SU-DHL-6 (cell line): ENCODE measurements around the gene CELF5.

Experiments
- H2AFZ ChIP-seq: fragments of 200-600 bp; sonication (generic); 2 replicates; pipeline ENCODE4 v1.6.1; 2014; ENCODE audit warnings: low read depth, mild to moderate bottlenecking, moderate library complexity, mixed read lengths, antibody characterized with exemption, low read length; ENCODE audit not compliant: severe bottlenecking
- H3F3A ChIP-seq: fragments of 200-600 bp; shearing (Covaris generic); 2 replicates; pipeline ENCODE4 v1.6.0; 2016; ENCODE audit warnings: antibody characterized with exemption, mild to moderate bottlenecking; ENCODE audit not compliant: insufficient read depth
- H3K27ac ChIP-seq: fragments of 200-600 bp; sonication (generic); 2 replicates; pipeline ENCODE4 v1.5.1; 2016; ENCODE audit warnings: low read depth, mild to moderate bottlenecking, low read length, moderate library complexity, mixed read lengths
- H3K27me3 ChIP-seq: fragments of 200-600 bp; sonication (generic), shearing (Covaris generic); 2 replicates; pipeline ENCODE4 v1.6.0; 2014; ENCODE audit warnings: mild to moderate bottlenecking, low read length
- H3K36me3 ChIP-seq: fragments of 200-600 bp; sonication (generic); 2 replicates; pipeline ENCODE4 v1.6.1; 2014; ENCODE audit warnings: mild to moderate bottlenecking, low read length, mixed read lengths
- H3K4me2 ChIP-seq: fragments of 300-600, 200-600 bp; shearing (Covaris generic), sonication (generic); 2 replicates; pipeline ENCODE4 v1.6.0; 2014; ENCODE audit warnings: low read length, low read depth, mild to moderate bottlenecking; ENCODE audit not compliant: poor library complexity, severe bottlenecking
- H3K4me3 ChIP-seq: fragments of 200-600 bp; sonication (generic); 2 replicates; pipeline ENCODE4 v1.5.1; 2014; ENCODE audit warnings: antibody characterized with exemption, low read length, mild to moderate bottlenecking, mixed read lengths; ENCODE audit not compliant: insufficient read depth, poor library complexity, severe bottlenecking
- H3K79me2 ChIP-seq: fragments of 200-600 bp; sonication (generic); 2 replicates; pipeline ENCODE4 v1.6.1; 2014; ENCODE audit warnings: mild to moderate bottlenecking, low read length, moderate library complexity; ENCODE audit not compliant: insufficient read depth
- H3K9ac ChIP-seq: fragments of 200-600 bp; sonication (generic); 2 replicates; pipeline ENCODE4 v1.7.0; 2014; ENCODE audit warnings: mild to moderate bottlenecking, low read length
- H3K9me2 ChIP-seq: fragments of 200-600 bp; sonication (generic); replicated peaks from 2 replicates; pipeline ENCODE4 v1.6.1; 2014; ENCODE audit warnings: low read length; ENCODE audit not compliant: insufficient read depth
- H3K9me3 ChIP-seq: fragments of 200-600 bp; sonication (generic); 2 replicates; pipeline ENCODE4 v1.6.1; 2014; ENCODE audit warnings: low read length, mixed read lengths; ENCODE audit not compliant: insufficient read depth
- H4K20me1 ChIP-seq: fragments of 200-600 bp; sonication (generic); 2 replicates; pipeline ENCODE4 v1.6.1; 2014; ENCODE audit warnings: low read depth, mild to moderate bottlenecking, antibody characterized with exemption, low read length, moderate library complexity, mixed read lengths
- EZH2phosphoT487 ChIP-seq: fragments of 200-600 bp; sonication (generic), shearing (Covaris generic); conservative IDR thresholded peaks from 2 replicates; pipeline ENCODE4 v1.6.1; 2018; ENCODE audit warnings: mild to moderate bottlenecking, antibody characterized with exemption, low read length, moderate library complexity, mixed read lengths
- TF ChIP-seq, protein P1 (sequence below): fragments of 200-600 bp; sonication (generic); IDR thresholded peaks from one replicate; pipeline ENCODE4 v1.5.1; 2017; ENCODE audit warnings: antibody characterized with exemption, mild to moderate bottlenecking, low read length, moderate library complexity; ENCODE audit not compliant: insufficient read depth, poor library complexity, severe bottlenecking

The CELF5 gene

DNA sequence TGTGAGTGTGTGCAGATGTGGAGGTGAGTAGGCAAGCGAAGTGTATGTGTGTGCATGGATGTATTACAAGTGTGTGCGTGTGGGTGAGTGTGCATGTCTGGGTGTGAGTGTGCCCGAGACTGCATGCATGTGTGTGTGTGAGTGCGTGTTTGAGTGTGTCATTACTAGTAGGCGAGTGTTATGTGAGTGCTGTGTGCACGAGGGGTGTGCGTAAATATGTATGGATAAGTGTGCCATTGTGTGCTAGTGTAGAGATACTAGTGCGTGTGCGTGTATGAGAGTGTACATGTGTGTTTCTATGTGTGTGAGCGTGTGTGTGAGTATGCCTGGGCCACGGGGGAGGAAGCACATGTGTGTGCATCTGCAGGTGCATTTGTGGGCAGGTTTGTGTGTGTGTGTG, 53.8 kb downstream of the CELF5 start:
- Histone ChIP-seq H2AFZ (no peak overlapping the region), H3K9me3 (no peaks in the 10 kb centered on the region), H3K4me2 (no peak overlapping the region), H3K79me2 (no peaks in the 10 kb centered on the region), H3K9me2 (no peaks in the 10 kb centered on the region), H3F3A (no peaks in the 10 kb centered on the region), H3K36me3 (no peaks in the 10 kb centered on the region), H3K4me3 (no peak overlapping the region), H3K27ac (no peak overlapping the region), H3K27me3 (no peaks in the 10 kb centered on the region), H3K9ac (no peak overlapping the region), H4K20me1 (no peaks in the 10 kb centered on the region)
- TF ChIP-seq, protein P1, sequence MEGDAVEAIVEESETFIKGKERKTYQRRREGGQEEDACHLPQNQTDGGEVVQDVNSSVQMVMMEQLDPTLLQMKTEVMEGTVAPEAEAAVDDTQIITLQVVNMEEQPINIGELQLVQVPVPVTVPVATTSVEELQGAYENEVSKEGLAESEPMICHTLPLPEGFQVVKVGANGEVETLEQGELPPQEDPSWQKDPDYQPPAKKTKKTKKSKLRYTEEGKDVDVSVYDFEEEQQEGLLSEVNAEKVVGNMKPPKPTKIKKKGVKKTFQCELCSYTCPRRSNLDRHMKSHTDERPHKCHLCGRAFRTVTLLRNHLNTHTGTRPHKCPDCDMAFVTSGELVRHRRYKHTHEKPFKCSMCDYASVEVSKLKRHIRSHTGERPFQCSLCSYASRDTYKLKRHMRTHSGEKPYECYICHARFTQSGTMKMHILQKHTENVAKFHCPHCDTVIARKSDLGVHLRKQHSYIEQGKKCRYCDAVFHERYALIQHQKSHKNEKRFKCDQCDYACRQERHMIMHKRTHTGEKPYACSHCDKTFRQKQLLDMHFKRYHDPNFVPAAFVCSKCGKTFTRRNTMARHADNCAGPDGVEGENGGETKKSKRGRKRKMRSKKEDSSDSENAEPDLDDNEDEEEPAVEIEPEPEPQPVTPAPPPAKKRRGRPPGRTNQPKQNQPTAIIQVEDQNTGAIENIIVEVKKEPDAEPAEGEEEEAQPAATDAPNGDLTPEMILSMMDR = no peak
- TF ChIP-seq EZH2phosphoT487 = no peak

DNA sequence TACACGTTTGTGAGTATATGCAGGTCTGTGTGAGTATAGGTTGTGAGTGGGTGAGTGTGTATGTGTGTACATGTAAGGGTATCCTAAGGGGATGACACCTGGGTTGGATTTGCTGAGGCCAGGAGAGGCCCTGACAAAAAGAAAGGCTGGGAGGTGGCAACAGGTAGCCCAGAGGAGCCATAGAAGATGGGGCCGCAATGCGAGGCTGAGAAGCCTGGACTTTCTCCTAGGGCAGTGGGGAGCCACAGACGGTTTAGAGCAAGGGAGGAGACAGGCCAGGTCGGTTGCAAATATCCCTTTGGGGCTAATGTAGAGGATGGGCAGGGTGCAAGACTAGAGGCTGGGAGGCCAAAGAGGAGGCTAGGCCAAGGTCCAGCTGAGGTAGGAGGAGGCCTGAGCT, 54.3 kb downstream of the CELF5 start:
- no peaks in the 10 kb centered on the region for H3K9me3 ChIP-seq
- no peaks in the 10 kb centered on the region for H3K36me3 ChIP-seq
- no peak overlapping the region for H3K4me3 ChIP-seq
- H3K9me2 ChIP-seq = no peaks in the 10 kb centered on the region
- no peaks in the 10 kb centered on the region for H3F3A ChIP-seq
- no peak overlapping the region for H3K4me2 ChIP-seq
- H4K20me1 ChIP-seq = no peaks in the 10 kb centered on the region
- H3K27ac ChIP-seq = no peak overlapping the region
- no peak overlapping the region for H2AFZ ChIP-seq
- TF ChIP-seq, protein P1 = no peak
- TF ChIP-seq EZH2phosphoT487 = no peak
- no peak overlapping the region for H3K9ac ChIP-seq
- no peaks in the 10 kb centered on the region for H3K79me2 ChIP-seq
- no peaks in the 10 kb centered on the region for H3K27me3 ChIP-seq

DNA sequence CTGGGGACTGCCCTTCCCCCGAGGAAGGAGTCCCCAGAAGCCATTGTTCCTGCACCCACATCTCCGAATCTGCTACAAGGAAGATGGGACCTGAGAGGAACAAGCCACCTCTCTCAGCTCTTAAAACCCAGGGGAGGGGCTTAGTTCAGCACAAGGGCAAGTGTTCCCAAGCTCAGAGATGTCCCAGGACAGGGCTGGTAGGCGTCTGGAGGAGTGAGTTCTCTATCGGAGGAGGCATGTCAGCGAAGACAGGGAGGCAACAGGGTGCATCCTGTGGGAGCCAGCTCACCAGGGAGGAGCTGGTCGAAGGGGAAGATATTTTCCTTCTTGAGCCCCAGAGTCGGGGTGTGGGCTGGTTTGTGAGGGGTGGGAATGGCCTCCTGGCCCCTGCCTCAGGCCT, 54.8 kb downstream of the CELF5 start:
- Histone ChIP-seq H3K9me3 (no peaks in the 10 kb centered on the region), H3F3A (no peaks in the 10 kb centered on the region), H3K79me2 (no peaks in the 10 kb centered on the region), H3K27me3 (no peaks in the 10 kb centered on the region), H3K9me2 (no peaks in the 10 kb centered on the region), H3K4me3 (no peak overlapping the region), H3K36me3 (no peaks in the 10 kb centered on the region), H4K20me1 (no peaks in the 10 kb centered on the region), H3K9ac (no peak overlapping the region), H3K4me2 (no peak overlapping the region), H3K27ac (no peak overlapping the region), H2AFZ (no peak overlapping the region)
- TF ChIP-seq EZH2phosphoT487 = no peak
- TF ChIP-seq, protein P1 = no peak
